ENCODE results near the gene DENND5A. TPM values are rescaled to one million over a fixed set of nuclear protein-coding genes. Genes with fewer than 3 reads are reported as not detected.

DENND5A gene
- total and polyA plus RNA-seq, 10 of the 15 experiments (the other 5 are each of a cell fraction or from before 2014, with no cell fraction given): 15.6 to 157 (median 85.1) TPM

DNA sequence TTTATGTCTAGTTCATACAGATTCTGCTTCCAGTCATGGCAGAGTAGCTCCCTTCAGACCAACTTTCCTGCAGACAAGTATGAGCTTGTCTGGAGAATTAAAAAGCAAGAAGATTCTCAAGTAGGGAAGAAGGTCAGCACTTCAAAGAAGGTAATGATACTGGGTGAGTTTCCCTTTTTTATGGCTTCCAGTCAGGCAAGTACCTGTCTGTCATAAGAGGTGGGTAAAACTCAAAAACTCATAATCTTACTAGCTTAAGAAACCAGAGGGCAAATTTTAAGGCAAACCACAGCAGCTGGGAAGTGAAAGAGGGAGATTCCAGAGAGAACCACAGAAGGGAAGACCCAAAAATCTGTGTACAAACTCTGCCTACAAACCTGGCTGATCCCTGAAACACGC lies 54.2 kb downstream of the DENND5A start:
- peaks cover 54% of the 10 kb centered on the region for H3K4me1 ChIP-seq (ENCODE audit: control insufficient read depth, insufficient read depth, low read length)
- H3K9ac ChIP-seq (ENCODE audit: control insufficient read depth, insufficient read depth, low read length): peak overlapping the region; percentile 32; the same call in 1 of the 2 replicates
- peak overlapping the region; percentile 82 for H3K27ac ChIP-seq (ENCODE audit: control insufficient read depth, insufficient read depth)
- H3K79me2 ChIP-seq (ENCODE audit: control insufficient read depth, insufficient read depth, low read length): peaks cover 36% of the 10 kb centered on the region
- CTCF ChIA-PET: interaction anchor here (0.8 to 2.4 kb wide), 6 partner anchors 11 to 70 kb away, joined by 3 to 8 read pairs (median 4); no protein-coding TSS in a partner anchor
- H4K20me1 ChIP-seq (ENCODE audit: control insufficient read depth, insufficient read depth): no peaks in the 10 kb centered on the region
- no peaks in the 10 kb centered on the region for H3K36me3 ChIP-seq (ENCODE audit: control insufficient read depth in 2 of 2, insufficient read depth in 2 of 2, low read length in 1 of 2)
- no peaks in the 10 kb centered on the region for H3K27me3 ChIP-seq (replicated peaks in 1 of 2; ENCODE audit: control insufficient read depth in 2 of 2, insufficient read depth in 2 of 2, low read length in 1 of 2)
- peak overlapping the region; percentile 76 for H3K4me2 ChIP-seq (ENCODE audit: control insufficient read depth, insufficient read depth)
- no peaks in the 10 kb centered on the region for H3K9me3 ChIP-seq (replicated peaks; ENCODE audit: control insufficient read depth, insufficient read depth, low read length)
- intact Hi-C loops (cut with micrococcal nuclease; ENCODE audit: unreplicated experiment): loop anchor here (2.0 kb wide), 2 partner anchors 40 to 250 kb away; partner anchors contain the start of gene ZNF143
- POLR2A ChIA-PET: interaction anchor here (0.7 to 1.6 kb wide), 5 partner anchors 16 to 102 kb away, joined by 3 to 5 read pairs (median 4); no protein-coding TSS in a partner anchor
- BruUV-seq (replicated peaks): no TSS peak
- ATAC-seq: peak; percentile 68
- peak; percentile 75 for DNase-seq (ENCODE audit: low read depth, low spot score)
- in situ Hi-C loops (cut with MboI): no loop called here
- no peak overlapping the region for H2AFZ ChIP-seq (ENCODE audit: control insufficient read depth, low read depth, low read length)
- SMC1A ChIA-PET (ENCODE audit: uncharacterized antibody, unreplicated experiment): interaction anchor here (0.7 to 3.5 kb wide), 13 partner anchors 12 to 149 kb away, joined by 3 to 19 read pairs (median 4); partner anchors contain the start of gene TMEM41B
- 0% methylated on average over 1 of the region's 1 CpG for WGBS (ENCODE audit: insufficient coverage, insufficient replicate concordance, low lambda C conversion rate, missing lambda C conversion rate)
- no peak for FAIRE-seq
- RAD21 ChIA-PET (ENCODE audit: unreplicated experiment): interaction anchor here (0.8 to 5.1 kb wide), 9 partner anchors 15 to 1008 kb away, joined by 3 to 20 read pairs (median 4); no protein-coding TSS in a partner anchor
- H3K4me3 ChIP-seq: no peak overlapping the region
- TF ChIP-seq, protein P1, sequence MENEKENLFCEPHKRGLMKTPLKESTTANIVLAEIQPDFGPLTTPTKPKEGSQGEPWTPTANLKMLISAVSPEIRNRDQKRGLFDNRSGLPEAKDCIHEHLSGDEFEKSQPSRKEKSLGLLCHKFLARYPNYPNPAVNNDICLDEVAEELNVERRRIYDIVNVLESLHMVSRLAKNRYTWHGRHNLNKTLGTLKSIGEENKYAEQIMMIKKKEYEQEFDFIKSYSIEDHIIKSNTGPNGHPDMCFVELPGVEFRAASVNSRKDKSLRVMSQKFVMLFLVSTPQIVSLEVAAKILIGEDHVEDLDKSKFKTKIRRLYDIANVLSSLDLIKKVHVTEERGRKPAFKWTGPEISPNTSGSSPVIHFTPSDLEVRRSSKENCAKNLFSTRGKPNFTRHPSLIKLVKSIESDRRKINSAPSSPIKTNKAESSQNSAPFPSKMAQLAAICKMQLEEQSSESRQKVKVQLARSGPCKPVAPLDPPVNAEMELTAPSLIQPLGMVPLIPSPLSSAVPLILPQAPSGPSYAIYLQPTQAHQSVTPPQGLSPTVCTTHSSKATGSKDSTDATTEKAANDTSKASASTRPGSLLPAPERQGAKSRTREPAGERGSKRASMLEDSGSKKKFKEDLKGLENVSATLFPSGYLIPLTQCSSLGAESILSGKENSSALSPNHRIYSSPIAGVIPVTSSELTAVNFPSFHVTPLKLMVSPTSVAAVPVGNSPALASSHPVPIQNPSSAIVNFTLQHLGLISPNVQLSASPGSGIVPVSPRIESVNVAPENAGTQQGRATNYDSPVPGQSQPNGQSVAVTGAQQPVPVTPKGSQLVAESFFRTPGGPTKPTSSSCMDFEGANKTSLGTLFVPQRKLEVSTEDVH (IDR thresholded peaks at IDR 0.05; ENCODE audit: low read depth, partially characterized antibody): no peak
- TF ChIP-seq SPI1 (IDR thresholded peaks at IDR 0.05; ENCODE audit: borderline replicate concordance, insufficient read depth, low read depth, low read length): peak; percentile 82
- peak; percentile 73 for TF ChIP-seq ZBED1 (IDR thresholded peaks at IDR 0.05; ENCODE audit: borderline replicate concordance)
- TF ChIP-seq ETV6 (conservative IDR thresholded peaks at IDR 0.05 in 1 of 2, IDR thresholded peaks at IDR 0.05 in 1 of 2; ENCODE audit: borderline replicate concordance in 1 of 2, low read depth in 1 of 2): peak in 1 of 2 experiments; percentile 78; a peak in 2 of 4 replicates
- TF ChIP-seq JUND (IDR thresholded peaks at IDR 0.05; ENCODE audit: low read depth, low read length): no peak
- TF ChIP-seq ZNF622 (IDR thresholded peaks at IDR 0.05): no peak
- TF ChIP-seq TBL1XR1 (IDR thresholded peaks at IDR 0.05; ENCODE audit: low read depth, low read length): peak; percentile 92
- peak; percentile 33; the same call in 1 of the 2 replicates for TF ChIP-seq CBX5 (IDR thresholded peaks at IDR 0.05; ENCODE audit: low read depth)
- TF ChIP-seq PAX5 (IDR thresholded peaks at IDR 0.05; ENCODE audit: borderline replicate concordance, low read depth, low read length): peak; percentile 83; the same call in 1 of the 2 replicates
- TF ChIP-seq IKZF1 (conservative IDR thresholded peaks at IDR 0.05): peak; percentile 86
- TF ChIP-seq POLR2A (IDR thresholded peaks at IDR 0.05; ENCODE audit: low read depth, low read length): no peak
- TF ChIP-seq BHLHE40 (IDR thresholded peaks at IDR 0.05; ENCODE audit: borderline replicate concordance in 1 of 2, low read depth in 2 of 2, low read length in 1 of 2): peak; percentile 7 to 53; a peak in 1 of 4 replicates
- TF ChIP-seq, protein P2, sequence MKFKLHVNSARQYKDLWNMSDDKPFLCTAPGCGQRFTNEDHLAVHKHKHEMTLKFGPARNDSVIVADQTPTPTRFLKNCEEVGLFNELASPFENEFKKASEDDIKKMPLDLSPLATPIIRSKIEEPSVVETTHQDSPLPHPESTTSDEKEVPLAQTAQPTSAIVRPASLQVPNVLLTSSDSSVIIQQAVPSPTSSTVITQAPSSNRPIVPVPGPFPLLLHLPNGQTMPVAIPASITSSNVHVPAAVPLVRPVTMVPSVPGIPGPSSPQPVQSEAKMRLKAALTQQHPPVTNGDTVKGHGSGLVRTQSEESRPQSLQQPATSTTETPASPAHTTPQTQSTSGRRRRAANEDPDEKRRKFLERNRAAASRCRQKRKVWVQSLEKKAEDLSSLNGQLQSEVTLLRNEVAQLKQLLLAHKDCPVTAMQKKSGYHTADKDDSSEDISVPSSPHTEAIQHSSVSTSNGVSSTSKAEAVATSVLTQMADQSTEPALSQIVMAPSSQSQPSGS (IDR thresholded peaks at IDR 0.05; ENCODE audit: low read length): peak; percentile 79
- no peak for TF ChIP-seq EGR1 (IDR thresholded peaks at IDR 0.05; ENCODE audit: borderline replicate concordance in 1 of 2, low read depth in 2 of 2, low read length in 2 of 2)
- no peak for TF ChIP-seq MYC (IDR thresholded peaks at IDR 0.05; ENCODE audit: insufficient read depth, insufficient read length, insufficient replicate concordance, low read length, severe bottlenecking)
- no peak for TF ChIP-seq ZZZ3 (IDR thresholded peaks at IDR 0.05; ENCODE audit: control insufficient read depth, insufficient read length, low read depth)
- TF ChIP-seq KLF5 (IDR thresholded peaks at IDR 0.05; ENCODE audit: partially characterized antibody): no peak
- peak; percentile 80 for TF ChIP-seq MTA2 (IDR thresholded peaks at IDR 0.05; ENCODE audit: low read depth)
